ENCODE data around the gene PROKR2. TPM values are rescaled to one million over a fixed set of nuclear protein-coding genes. Genes with fewer than 3 reads are reported as not detected.
A peak's percentile ranks its signal among the peaks of the same experiment; 100 is the strongest.

PROKR2 gene
- polyA plus RNA-seq, 2 of the 4 experiments (the other 2 are of a cell fraction), result not detected

GRCh38 chr20:5328268-5328667 lies 11.5 kb upstream of the PROKR2 start:
- POLR2A ChIA-PET, result no interaction called here
- Histone ChIP-seq H3K27ac (no peak overlapping the region), H3K9me3 (no peaks in the 10 kb centered on the region), H3K4me2 (no peak overlapping the region), H3K4me1 (no peaks in the 10 kb centered on the region), H3K4me3 (no peak overlapping the region)
- WGBS (ENCODE audit: missing lambda C conversion rate), result 42% methylated on average over 3 of the region's 3 CpGs
- CTCF ChIA-PET, result interaction anchor here (1.3 kb wide), 1 partner anchor 141 kb away, joined by 3 read pairs; no protein-coding TSS in a partner anchor
- ATAC-seq, result no peak
- DNase-seq (ENCODE audit: low read depth in 1 of 2, low spot score in 1 of 2), result no peak
- TF ChIP-seq NPAS2 (CRISPR knock-in tag; IDR thresholded peaks at IDR 0.05; ENCODE audit: borderline replicate concordance) (no peak), EHF (CRISPR knock-in tag; IDR thresholded peaks at IDR 0.05) (no peak), NFE2L2 (conservative IDR thresholded peaks at IDR 0.05; ENCODE audit: low read length) (no peak), RNF2 (IDR thresholded peaks at IDR 0.05; ENCODE audit: borderline replicate concordance, low read depth) (peak; percentile 95), CBX8 (IDR thresholded peaks at IDR 0.05) (peak; percentile 85; the same call in 1 of the 2 replicates), EP300 (IDR thresholded peaks at IDR 0.05) (no peak), RARB (CRISPR knock-in tag; IDR thresholded peaks at IDR 0.05) (no peak), HOXB5 (CRISPR knock-in tag; IDR thresholded peaks at IDR 0.05) (no peak), KDM5A (IDR thresholded peaks at IDR 0.05) (no peak), MAX (IDR thresholded peaks at IDR 0.05) (no peak)
- no peak for FAIRE-seq

- no peak for TF ChIP-seq HES2 (IDR thresholded peaks at IDR 0.05)
- no peak for TF ChIP-seq ELK1 (IDR thresholded peaks at IDR 0.05; ENCODE audit: low read depth, low read length)
- TF ChIP-seq NFE2L2 (conservative IDR thresholded peaks at IDR 0.05; ENCODE audit: low read length), result no peak
- no peak for TF ChIP-seq REST (IDR thresholded peaks at IDR 0.05)
- TF ChIP-seq ZC3H11A (IDR thresholded peaks at IDR 0.05), result no peak
- TF ChIP-seq HEYL (CRISPR knock-in tag; IDR thresholded peaks at IDR 0.05), result no peak
- TF ChIP-seq HMGXB4 (CRISPR knock-in tag; IDR thresholded peaks at IDR 0.05; ENCODE audit: borderline replicate concordance), result no peak
- TF ChIP-seq KDM5A (IDR thresholded peaks at IDR 0.05), result no peak
- no peak for TF ChIP-seq FOSB (CRISPR knock-in tag; IDR thresholded peaks at IDR 0.05)
- no peak for TF ChIP-seq RAD21 (conservative IDR thresholded peaks at IDR 0.05 in 1 of 2, IDR thresholded peaks at IDR 0.05 in 1 of 2)
- no peak for TF ChIP-seq MAFK (IDR thresholded peaks at IDR 0.05; ENCODE audit: partially characterized antibody)
- TF ChIP-seq CHD4 (IDR thresholded peaks at IDR 0.05; ENCODE audit: borderline replicate concordance), result no peak
- no peak for TF ChIP-seq RNF2 (IDR thresholded peaks at IDR 0.05; ENCODE audit: borderline replicate concordance, low read depth)
- TF ChIP-seq CEBPB (IDR thresholded peaks at IDR 0.05), result no peak
- no peak for TF ChIP-seq EHMT2 (IDR thresholded peaks at IDR 0.05; ENCODE audit: low read depth)
- TF ChIP-seq CBX2 (IDR thresholded peaks at IDR 0.05; ENCODE audit: borderline replicate concordance, low read depth), result no peak
- no peak for TF ChIP-seq TP53 (CRISPR knock-in tag; IDR thresholded peaks at IDR 0.05)
- no peak for ATAC-seq
- Histone ChIP-seq H3K4me2 (no peak overlapping the region), H3K9me3 (no peaks in the 10 kb centered on the region), H3K27ac (no peak overlapping the region), H3K4me1 (no peaks in the 10 kb centered on the region), H3K4me3 (no peak overlapping the region)
- CTCF ChIA-PET, result no interaction called here
- POLR2A ChIA-PET, result no interaction called here
- no peak for FAIRE-seq
- DNase-seq (ENCODE audit: low read depth in 1 of 2, low spot score in 1 of 2), result no peak
- 6% methylated on average over 3 of the region's 3 CpGs for WGBS (ENCODE audit: missing lambda C conversion rate)
These were observed 10.6 kb upstream of the PROKR2 start for GRCh38 chr20:5327356-5327755.
